HFFc6 (cell line): ENCODE measurements around the gene ZSCAN18. TPM values are rescaled to one million over a fixed set of nuclear protein-coding genes. Genes with fewer than 3 reads are reported as not detected.

ENCODE experiments used
- DNase-seq: peaks from one replicate; pipeline ENCODE4 v3.0.0-alpha.2; 2018
- H3K27ac Mint-ChIP-seq: 2 replicates; pipeline ENCODE4 v1.8.0; 2020; ENCODE audit warnings: mild to moderate bottlenecking, mixed read lengths
- H3K27me3 Mint-ChIP-seq: 2 replicates; pipeline ENCODE4 v1.8.0; 2021; ENCODE audit warnings: mild to moderate bottlenecking, moderate library complexity, mixed read lengths; ENCODE audit not compliant: insufficient read depth
- H3K36me3 Mint-ChIP-seq: 2 replicates; pipeline ENCODE4 v1.8.0; 2021; ENCODE audit warnings: low read depth, mixed read lengths
- H3K4me1 Mint-ChIP-seq: 2 replicates; pipeline ENCODE4 v1.8.0; 2020; ENCODE audit warnings: low read depth, mixed read lengths
- H3K4me3 Mint-ChIP-seq: 2 replicates; pipeline ENCODE4 v1.8.0; 2020; ENCODE audit warnings: mild to moderate bottlenecking, moderate library complexity, mixed read lengths
- H3K9me3 Mint-ChIP-seq: 2 replicates; pipeline ENCODE4 v1.8.0; 2020; ENCODE audit warnings: mild to moderate bottlenecking, mixed read lengths
- CTCF ChIP-seq: fragments of 200-600 bp; sonication (generic); IDR thresholded peaks from 2 replicates; pipeline ENCODE4 v1.5.0; 2021; ENCODE audit warnings: antibody characterized with exemption, mild to moderate bottlenecking
- total RNA-seq, 6 experiments: library from RNA; stranded (reverse); fragmentation: NEBNext Ultra II Directional; extraction: Animal tissue kit (Norgen Biotek cat#: 25700); gene quantifications; 2 replicates in 1 of 6; 3 replicates in 5 of 6; pipeline ENCODE4 v1.2.3, GENCODE V29; 2021

ZSCAN18 gene
- total RNA-seq, 6 experiments from 2014 or later = 0.80 to 2.8 (median 2.1) TPM

DNA sequence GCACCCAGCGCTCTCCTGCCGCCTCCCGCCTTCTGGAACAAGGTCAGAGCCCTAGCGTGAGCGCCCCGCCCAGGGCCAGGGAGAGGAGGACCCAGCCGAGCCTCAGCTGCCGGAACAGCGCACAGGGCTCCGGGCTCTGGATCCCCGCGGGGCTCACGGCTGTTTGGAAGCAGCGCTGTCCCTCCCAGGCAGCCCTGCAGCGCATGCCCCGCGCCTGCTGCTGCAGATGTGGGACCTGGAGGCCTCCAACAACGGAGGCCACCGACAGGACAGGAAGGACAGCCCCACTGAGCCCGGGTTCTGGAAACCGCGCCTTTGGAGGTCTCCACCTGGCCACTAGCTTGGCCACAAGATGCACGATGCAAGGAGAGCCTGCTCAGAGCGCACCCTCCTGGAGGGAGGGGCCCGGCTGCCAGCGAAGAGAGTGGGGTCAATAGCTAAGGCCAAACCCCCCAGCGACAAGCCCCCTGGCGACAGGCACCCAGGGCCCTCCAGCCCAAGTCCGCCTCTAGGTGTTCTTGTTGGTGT, 12.6 kb downstream of the ZSCAN18 start:
- no peak for TF ChIP-seq CTCF
- peaks cover 71% of the 10 kb centered on the region for H3K9me3 Mint-ChIP-seq
- H3K4me1 Mint-ChIP-seq = no peaks in the 10 kb centered on the region
- no peaks in the 10 kb centered on the region for H3K27me3 Mint-ChIP-seq
- H3K27ac Mint-ChIP-seq = no peak overlapping the region
- no peak for DNase-seq
- H3K4me3 Mint-ChIP-seq = no peak overlapping the region
- H3K36me3 Mint-ChIP-seq = peaks cover 15% of the 10 kb centered on the region

DNA sequence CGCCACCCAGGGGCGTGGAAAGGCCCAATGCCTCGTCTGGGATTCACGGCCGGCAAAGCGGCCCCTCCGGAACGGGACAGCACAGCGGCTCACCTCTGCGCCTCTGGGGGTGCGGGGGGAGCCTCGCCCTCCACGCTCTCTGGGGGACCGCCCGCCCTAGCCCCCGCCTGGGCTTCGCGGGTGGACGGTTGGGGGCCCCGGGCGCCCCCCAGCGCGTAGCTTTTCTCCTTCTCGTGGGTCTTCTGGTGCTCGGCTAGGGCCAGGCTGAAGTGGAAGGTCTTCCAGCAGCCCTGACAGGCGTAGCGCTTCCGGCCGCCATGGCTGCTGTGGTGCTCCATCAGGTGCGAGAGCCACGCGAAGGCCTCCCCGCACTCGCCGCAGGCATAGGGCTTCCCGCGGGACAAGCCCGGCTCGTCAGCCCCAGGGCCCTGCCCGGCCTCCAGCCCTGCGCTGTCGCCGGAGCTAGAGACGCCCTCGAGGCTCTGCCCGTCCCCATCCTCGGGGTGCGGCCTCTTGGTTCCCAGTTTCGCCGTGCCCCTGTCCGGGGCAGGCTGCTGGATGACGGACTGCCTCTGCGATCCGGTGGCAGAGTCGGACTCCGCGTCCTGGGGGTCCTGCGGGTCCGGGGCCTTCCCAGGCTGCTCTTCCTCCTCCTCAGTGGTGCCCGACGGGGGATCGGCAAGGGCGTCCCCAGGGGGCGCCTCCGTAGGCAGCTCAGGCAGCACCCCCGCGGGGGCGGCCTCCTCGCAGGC, 13.3 kb downstream of the ZSCAN18 start:
- Mint-ChIP-seq H3K27me3 (no peaks in the 10 kb centered on the region), H3K9me3 (peaks cover 71% of the 10 kb centered on the region), H3K4me3 (no peak overlapping the region), H3K27ac (no peak overlapping the region), H3K36me3 (peaks cover 20% of the 10 kb centered on the region), H3K4me1 (no peaks in the 10 kb centered on the region)
- no peak for TF ChIP-seq CTCF
- no peak for DNase-seq

DNA sequence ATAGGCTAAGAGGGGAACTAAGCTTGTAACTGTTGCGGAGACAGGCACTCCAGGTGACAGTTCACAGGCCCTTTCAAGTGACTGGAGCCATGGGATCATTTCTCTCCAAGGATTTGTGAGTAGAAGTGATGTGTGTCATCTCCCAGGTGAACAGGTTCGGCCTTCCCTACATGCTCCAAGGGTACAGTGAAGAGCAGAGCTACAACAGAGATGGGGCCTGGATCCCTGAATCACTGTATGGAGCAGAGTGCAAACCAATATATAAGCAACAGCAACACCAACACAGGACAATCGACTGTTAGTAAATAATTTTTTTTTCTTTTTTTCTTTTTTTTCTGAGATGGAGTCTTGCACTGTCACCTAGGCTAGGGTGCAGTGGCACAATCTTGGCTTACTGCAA, 15.0 kb downstream of the ZSCAN18 start:
- no peaks in the 10 kb centered on the region for H3K27me3 Mint-ChIP-seq

GRCh38 chr19:58079792-58080191, 18.2 kb downstream of the ZSCAN18 start:
- Mint-ChIP-seq H3K4me1 (no peaks in the 10 kb centered on the region), H3K27ac (no peak overlapping the region), H3K4me3 (no peak overlapping the region), H3K9me3 (peaks cover 80% of the 10 kb centered on the region), H3K27me3 (0 out of 2 replicates have a peak, but pooled peaks cover 2% of the 10 kb centered on the region), H3K36me3 (peaks cover 25% of the 10 kb centered on the region)
- TF ChIP-seq CTCF = no peak
- DNase-seq = no peak

More for the DNA sequence above, 15.0 kb downstream of the ZSCAN18 start:
- H3K9me3 Mint-ChIP-seq = peaks cover 72% of the 10 kb centered on the region
- no peak for DNase-seq
- no peaks in the 10 kb centered on the region for H3K4me1 Mint-ChIP-seq
- H3K36me3 Mint-ChIP-seq = peaks cover 22% of the 10 kb centered on the region
- no peak overlapping the region for H3K27ac Mint-ChIP-seq
- H3K4me3 Mint-ChIP-seq = no peak overlapping the region
- TF ChIP-seq CTCF = no peak

DNA sequence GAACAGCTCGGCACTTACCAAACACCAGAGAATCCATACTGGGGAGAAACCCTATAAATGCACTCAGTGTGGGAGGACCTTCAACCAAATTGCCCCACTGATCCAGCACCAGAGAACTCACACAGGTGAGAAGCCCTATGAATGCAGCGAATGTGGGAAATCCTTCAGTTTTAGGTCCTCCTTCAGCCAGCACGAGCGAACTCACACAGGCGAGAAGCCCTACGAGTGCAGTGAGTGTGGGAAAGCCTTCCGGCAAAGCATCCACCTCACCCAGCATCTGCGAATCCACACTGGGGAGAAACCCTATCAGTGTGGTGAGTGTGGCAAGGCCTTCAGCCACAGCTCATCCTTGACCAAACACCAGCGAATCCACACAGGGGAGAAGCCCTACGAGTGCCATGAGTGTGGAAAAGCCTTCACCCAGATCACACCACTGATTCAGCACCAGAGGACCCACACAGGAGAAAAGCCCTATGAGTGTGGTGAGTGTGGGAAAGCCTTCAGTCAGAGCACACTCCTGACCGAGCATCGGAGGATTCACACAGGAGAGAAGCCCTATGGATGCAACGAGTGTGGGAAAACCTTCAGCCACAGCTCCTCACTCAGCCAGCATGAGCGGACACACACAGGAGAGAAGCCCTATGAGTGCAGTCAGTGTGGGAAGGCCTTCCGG, 30.7 kb downstream of the ZSCAN18 start:
- TF ChIP-seq CTCF = no peak
- Mint-ChIP-seq H3K4me1 (no peaks in the 10 kb centered on the region), H3K27me3 (no peaks in the 10 kb centered on the region; the same call in 1 of the 2 replicates), H3K27ac (no peak overlapping the region), H3K4me3 (no peak overlapping the region), H3K36me3 (peaks cover 24% of the 10 kb centered on the region), H3K9me3 (peaks cover 82% of the 10 kb centered on the region)
- DNase-seq = no peak
